Measurements from ENCODE around the gene ANKMY1. TPM values are rescaled to one million over a fixed set of nuclear protein-coding genes. Genes with fewer than 3 reads are reported as not detected.

The ANKMY1 gene
- total and polyA plus RNA-seq, 2 of the 13 experiments (the other 11 are each of a cell fraction or from before 2014, with no cell fraction given) = 11.7 to 18.8 TPM

DNA sequence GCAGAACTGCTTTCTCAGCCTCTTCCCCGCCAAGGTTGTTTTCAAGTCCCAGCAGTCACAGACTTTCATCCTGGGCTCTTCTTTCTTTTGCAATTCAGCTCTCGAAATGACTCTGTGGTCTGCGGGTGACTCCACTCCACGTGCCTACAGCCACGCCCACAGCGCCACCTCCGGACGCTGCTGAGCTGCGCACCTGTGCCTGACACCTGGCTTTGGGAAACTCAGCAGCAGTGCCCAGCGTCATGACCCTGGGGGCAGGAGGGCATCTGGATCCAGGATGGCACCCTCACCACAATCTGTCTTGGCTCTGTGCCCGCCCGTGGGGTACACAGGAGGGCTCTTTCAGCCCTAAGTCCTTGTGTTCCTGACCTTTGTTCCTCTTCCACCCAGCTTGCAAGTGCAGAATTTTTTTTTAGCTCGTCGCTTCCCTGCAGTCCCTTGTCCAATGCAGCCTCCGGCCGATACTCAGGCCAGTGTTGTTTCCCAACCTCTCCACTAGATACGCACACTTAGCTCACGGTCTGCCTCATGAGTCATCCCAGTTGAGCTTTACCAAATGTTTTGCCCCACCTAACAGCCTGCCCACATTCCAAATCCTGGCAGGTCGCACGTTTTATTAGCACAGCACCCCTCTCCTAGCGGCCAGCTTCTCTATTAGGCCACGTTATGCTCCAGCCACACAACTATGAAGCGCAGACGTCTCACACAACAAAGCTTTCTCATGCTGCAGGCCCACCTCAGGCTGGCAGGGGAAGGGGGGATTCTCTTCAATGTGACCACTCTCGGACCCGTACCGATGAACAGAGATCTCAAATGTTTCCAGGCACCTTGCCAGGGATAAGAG lies 22.2 kb upstream of the ANKMY1 start (continued):
- TF ChIP-seq, protein P1, sequence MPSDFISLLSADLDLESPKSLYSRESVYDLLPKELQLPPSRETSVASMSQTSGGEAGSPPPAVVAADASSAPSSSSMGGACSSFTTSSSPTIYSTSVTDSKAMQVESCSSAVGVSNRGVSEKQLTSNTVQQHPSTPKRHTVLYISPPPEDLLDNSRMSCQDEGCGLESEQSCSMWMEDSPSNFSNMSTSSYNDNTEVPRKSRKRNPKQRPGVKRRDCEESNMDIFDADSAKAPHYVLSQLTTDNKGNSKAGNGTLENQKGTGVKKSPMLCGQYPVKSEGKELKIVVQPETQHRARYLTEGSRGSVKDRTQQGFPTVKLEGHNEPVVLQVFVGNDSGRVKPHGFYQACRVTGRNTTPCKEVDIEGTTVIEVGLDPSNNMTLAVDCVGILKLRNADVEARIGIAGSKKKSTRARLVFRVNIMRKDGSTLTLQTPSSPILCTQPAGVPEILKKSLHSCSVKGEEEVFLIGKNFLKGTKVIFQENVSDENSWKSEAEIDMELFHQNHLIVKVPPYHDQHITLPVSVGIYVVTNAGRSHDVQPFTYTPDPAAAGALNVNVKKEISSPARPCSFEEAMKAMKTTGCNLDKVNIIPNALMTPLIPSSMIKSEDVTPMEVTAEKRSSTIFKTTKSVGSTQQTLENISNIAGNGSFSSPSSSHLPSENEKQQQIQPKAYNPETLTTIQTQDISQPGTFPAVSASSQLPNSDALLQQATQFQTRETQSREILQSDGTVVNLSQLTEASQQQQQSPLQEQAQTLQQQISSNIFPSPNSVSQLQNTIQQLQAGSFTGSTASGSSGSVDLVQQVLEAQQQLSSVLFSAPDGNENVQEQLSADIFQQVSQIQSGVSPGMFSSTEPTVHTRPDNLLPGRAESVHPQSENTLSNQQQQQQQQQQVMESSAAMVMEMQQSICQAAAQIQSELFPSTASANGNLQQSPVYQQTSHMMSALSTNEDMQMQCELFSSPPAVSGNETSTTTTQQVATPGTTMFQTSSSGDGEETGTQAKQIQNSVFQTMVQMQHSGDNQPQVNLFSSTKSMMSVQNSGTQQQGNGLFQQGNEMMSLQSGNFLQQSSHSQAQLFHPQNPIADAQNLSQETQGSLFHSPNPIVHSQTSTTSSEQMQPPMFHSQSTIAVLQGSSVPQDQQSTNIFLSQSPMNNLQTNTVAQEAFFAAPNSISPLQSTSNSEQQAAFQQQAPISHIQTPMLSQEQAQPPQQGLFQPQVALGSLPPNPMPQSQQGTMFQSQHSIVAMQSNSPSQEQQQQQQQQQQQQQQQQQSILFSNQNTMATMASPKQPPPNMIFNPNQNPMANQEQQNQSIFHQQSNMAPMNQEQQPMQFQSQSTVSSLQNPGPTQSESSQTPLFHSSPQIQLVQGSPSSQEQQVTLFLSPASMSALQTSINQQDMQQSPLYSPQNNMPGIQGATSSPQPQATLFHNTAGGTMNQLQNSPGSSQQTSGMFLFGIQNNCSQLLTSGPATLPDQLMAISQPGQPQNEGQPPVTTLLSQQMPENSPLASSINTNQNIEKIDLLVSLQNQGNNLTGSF (CRISPR knock-in tag; IDR thresholded peaks at IDR 0.05) = no peak
- TF ChIP-seq ZNF333 (CRISPR knock-in tag; IDR thresholded peaks at IDR 0.05; ENCODE audit: borderline replicate concordance) (peak; percentile 89; the same call in 1 of the 2 replicates), ZNF260 (CRISPR knock-in tag; IDR thresholded peaks at IDR 0.05; ENCODE audit: borderline replicate concordance, low read depth) (0 out of 2 replicates have a peak, but pooled peaks have one; percentile 25), RFXAP (CRISPR knock-in tag; IDR thresholded peaks at IDR 0.05; ENCODE audit: borderline replicate concordance) (peak; percentile 85; the same call in 1 of the 2 replicates), MBD4 (IDR thresholded peaks at IDR 0.05; ENCODE audit: borderline replicate concordance, low read length) (no peak), ZNF530 (CRISPR knock-in tag; IDR thresholded peaks at IDR 0.05; ENCODE audit: low read depth) (no peak), FOXK1 (CRISPR knock-in tag; IDR thresholded peaks at IDR 0.05; ENCODE audit: borderline replicate concordance, low read depth) (peak; percentile 67; the same call in 1 of the 2 replicates)
- TF ChIP-seq, protein P2, sequence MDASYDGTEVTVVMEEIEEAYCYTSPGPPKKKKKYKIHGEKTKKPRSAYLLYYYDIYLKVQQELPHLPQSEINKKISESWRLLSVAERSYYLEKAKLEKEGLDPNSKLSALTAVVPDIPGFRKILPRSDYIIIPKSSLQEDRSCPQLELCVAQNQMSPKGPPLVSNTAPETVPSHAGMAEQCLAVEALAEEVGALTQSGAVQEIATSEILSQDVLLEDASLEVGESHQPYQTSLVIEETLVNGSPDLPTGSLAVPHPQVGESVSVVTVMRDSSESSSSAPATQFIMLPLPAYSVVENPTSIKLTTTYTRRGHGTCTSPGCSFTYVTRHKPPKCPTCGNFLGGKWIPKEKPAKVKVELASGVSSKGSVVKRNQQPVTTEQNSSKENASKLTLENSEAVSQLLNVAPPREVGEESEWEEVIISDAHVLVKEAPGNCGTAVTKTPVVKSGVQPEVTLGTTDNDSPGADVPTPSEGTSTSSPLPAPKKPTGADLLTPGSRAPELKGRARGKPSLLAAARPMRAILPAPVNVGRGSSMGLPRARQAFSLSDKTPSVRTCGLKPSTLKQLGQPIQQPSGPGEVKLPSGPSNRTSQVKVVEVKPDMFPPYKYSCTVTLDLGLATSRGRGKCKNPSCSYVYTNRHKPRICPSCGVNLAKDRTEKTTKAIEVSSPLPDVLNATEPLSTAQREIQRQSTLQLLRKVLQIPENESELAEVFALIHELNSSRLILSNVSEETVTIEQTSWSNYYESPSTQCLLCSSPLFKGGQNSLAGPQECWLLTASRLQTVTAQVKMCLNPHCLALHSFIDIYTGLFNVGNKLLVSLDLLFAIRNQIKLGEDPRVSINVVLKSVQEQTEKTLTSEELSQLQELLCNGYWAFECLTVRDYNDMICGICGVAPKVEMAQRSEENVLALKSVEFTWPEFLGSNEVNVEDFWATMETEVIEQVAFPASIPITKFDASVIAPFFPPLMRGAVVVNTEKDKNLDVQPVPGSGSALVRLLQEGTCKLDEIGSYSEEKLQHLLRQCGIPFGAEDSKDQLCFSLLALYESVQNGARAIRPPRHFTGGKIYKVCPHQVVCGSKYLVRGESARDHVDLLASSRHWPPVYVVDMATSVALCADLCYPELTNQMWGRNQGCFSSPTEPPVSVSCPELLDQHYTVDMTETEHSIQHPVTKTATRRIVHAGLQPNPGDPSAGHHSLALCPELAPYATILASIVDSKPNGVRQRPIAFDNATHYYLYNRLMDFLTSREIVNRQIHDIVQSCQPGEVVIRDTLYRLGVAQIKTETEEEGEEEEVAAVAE (CRISPR knock-in tag; IDR thresholded peaks at IDR 0.05; ENCODE audit: borderline replicate concordance) = peak; percentile 77
- TF ChIP-seq, protein P3, sequence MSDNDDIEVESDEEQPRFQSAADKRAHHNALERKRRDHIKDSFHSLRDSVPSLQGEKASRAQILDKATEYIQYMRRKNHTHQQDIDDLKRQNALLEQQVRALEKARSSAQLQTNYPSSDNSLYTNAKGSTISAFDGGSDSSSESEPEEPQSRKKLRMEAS (IDR thresholded peaks at IDR 0.05) = peak; percentile 99
- TF ChIP-seq, protein P4, sequence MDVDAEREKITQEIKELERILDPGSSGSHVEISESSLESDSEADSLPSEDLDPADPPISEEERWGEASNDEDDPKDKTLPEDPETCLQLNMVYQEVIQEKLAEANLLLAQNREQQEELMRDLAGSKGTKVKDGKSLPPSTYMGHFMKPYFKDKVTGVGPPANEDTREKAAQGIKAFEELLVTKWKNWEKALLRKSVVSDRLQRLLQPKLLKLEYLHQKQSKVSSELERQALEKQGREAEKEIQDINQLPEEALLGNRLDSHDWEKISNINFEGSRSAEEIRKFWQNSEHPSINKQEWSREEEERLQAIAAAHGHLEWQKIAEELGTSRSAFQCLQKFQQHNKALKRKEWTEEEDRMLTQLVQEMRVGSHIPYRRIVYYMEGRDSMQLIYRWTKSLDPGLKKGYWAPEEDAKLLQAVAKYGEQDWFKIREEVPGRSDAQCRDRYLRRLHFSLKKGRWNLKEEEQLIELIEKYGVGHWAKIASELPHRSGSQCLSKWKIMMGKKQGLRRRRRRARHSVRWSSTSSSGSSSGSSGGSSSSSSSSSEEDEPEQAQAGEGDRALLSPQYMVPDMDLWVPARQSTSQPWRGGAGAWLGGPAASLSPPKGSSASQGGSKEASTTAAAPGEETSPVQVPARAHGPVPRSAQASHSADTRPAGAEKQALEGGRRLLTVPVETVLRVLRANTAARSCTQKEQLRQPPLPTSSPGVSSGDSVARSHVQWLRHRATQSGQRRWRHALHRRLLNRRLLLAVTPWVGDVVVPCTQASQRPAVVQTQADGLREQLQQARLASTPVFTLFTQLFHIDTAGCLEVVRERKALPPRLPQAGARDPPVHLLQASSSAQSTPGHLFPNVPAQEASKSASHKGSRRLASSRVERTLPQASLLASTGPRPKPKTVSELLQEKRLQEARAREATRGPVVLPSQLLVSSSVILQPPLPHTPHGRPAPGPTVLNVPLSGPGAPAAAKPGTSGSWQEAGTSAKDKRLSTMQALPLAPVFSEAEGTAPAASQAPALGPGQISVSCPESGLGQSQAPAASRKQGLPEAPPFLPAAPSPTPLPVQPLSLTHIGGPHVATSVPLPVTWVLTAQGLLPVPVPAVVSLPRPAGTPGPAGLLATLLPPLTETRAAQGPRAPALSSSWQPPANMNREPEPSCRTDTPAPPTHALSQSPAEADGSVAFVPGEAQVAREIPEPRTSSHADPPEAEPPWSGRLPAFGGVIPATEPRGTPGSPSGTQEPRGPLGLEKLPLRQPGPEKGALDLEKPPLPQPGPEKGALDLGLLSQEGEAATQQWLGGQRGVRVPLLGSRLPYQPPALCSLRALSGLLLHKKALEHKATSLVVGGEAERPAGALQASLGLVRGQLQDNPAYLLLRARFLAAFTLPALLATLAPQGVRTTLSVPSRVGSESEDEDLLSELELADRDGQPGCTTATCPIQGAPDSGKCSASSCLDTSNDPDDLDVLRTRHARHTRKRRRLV (CRISPR knock-in tag; IDR thresholded peaks at IDR 0.05) = 0 out of 2 replicates have a peak, but pooled peaks have one; percentile 59

Measured in HepG2 (cell line).